ENCODE data around the gene SLC44A2. TPM values are rescaled to one million over a fixed set of nuclear protein-coding genes. Genes with fewer than 3 reads are reported as not detected.

Gene SLC44A2
- total RNA-seq, 1 donor from 2014 or later = 162 TPM

DNA sequence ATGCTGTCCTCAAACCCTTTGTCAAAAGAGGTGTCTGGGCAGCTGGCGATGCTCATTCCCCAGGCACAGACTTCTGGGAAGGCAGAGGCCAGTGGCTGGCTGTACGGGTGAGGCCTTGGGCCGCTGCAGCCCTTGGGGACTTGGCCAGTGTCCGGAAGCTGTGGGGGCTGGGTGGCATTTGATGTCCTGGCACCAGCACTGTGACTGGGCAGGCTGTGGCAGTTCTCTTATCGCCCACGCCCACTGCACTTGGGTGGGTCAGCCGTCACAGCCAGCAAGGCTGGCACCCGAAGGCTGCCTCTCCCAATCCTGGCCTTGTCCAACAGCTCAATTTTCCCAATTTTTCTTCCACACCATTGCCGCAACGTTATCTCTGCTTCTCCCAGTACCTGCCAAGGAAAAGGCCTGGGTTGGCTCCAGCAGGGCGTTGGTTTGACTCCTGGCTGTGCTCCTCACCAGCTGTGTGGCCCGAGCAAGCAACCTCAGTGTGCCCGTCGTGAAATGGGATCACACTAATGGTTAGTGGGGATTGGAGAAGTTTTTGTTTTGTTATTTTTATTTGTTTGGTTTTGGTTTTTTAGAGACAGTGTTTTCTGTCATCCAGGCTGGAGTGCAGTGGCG is 12.7 kb upstream of the SLC44A2 start:
- intact Hi-C loops (cut with micrococcal nuclease) = no loop called here

- intact Hi-C loops (cut with micrococcal nuclease) = no loop called here
Observed at GRCh38 chr19:10615429-10616023, 9.8 kb upstream of the SLC44A2 start.

GRCh38 chr19:10617409-10618121 is 7.8 kb upstream of the SLC44A2 start:
- intact Hi-C loops (cut with micrococcal nuclease) = no loop called here

DNA sequence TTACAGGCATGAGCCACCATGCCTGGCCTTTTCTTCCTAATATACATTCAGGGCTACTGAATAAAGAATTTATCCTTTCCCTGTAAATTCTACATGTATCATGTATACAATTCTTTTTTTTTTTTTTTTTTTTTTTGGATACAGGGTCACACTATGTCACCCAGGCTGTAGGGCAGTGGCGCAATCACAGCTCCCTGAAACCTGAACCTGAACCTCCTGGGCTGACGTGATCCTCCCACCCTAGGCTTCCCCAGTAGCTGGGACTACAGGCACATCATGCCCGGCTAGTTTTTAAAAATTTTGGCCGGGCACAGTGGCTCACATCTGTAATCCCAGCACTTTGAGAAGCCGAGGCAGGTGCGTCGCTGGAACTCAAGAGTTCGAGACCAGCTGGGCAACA is 6.5 kb upstream of the SLC44A2 start:
- intact Hi-C loops (cut with micrococcal nuclease) = no loop called here

DNA sequence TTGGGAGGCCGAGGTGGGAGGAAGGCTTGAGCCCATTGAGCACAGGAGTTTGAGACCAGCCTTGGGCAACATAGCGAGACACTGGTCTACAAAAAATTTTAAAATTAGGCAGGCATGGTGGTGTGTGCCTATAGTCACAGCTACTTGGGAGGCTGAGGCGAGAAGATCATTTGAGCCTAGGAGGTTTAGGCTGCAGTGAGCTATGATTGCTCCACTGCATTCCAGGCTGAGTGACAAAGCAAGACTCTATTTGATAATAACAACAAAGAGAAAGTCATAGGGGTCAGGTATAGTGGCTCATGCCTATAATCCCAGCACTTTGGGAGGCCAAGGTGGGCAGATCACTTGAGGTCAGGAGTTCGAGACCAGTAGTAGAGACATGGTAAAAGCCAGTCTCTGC is 4.6 kb upstream of the SLC44A2 start:
- intact Hi-C loops (cut with micrococcal nuclease) = no loop called here

DNA sequence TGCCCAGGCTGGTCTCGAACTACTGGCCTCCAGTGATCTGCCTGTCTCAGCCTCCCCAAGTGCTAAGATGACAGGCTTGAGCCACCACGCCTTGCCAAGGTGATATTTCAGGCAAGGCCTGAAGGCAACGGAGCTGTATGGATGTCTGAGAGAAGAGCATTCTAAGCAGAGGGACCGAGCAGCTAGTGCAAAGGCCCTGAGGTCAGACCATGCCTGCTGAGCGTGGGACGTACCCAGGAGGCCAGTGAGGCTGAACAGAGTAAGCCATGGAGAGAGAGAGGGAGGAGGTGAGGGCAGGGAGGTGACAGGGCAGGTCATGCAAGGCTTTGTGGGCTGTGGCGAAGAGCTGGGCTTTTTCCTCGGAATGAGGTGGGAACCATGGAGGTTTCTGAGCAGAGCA is 3.4 kb upstream of the SLC44A2 start:
- intact Hi-C loops (cut with micrococcal nuclease) = no loop called here

DNA sequence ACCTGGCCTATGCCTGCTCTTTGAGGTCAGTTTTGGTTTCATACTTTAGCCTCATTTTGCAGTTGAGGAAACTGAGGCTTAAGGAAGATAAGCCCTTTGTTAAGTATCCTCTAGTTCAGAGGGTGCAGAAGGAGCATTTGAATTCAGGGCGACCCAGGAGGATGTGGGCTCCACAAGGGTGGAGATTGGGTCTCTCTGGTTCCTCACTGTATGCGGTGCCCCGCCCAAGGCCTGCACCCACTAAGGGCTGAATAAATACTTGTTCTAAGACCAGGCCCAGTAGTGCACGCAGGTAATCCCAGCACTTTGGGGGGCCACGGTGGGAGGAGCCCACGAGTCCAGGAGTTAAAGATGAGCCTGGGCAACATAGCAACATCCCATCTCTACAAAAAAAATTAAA is 768 bp upstream of the SLC44A2 start:
- intact Hi-C loops (cut with micrococcal nuclease) = loop anchor here (1.0 kb wide), 1 partner anchor 20 kb away; no protein-coding TSS in a partner anchor

DNA sequence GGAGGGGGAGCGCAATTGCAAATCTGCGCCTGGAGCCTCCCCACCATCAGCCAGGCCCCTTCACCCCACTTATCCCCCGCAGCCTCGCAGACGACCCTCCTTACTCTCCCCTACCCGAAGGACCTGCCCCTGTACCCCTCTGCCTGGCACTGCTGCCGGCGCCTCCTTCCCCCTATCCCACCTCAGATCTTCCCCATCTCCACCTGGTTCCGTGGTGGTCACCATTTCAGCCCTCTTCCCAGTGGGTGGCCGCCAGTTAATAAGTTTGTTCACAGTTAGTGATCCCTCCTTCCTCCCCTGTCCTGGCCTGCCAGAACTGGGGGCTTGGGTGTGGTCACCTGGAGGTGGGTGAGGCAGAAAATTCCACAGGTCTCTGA is 397 bp downstream of the SLC44A2 start:
- intact Hi-C loops (cut with micrococcal nuclease) = no loop called here

DNA sequence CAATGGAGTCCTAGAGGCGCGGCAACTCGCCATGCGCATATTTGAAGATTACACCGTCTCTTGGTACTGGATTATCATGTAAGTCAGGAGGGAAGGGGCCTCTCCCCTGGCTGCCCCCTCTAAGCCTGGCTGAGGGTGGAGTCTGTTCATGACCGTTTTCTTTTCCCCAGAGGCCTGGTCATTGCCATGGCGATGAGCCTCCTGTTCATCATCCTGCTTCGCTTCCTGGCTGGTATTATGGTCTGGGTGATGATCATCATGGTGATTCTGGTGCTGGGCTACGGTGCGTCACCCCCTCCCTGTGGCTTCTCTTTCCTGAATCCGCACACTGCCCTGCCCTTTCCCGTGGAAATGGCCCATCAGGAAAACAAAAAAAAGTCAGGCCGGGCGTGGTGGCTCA is 6.5 kb downstream of the SLC44A2 start:
- intact Hi-C loops (cut with micrococcal nuclease) = no loop called here

- intact Hi-C loops (cut with micrococcal nuclease) = no loop called here
Observed at GRCh38 chr19:10634430-10634829, 9.1 kb downstream of the SLC44A2 start.

GRCh38 chr19:10634963-10635362 is 9.6 kb downstream of the SLC44A2 start:
- intact Hi-C loops (cut with micrococcal nuclease) = no loop called here

DNA sequence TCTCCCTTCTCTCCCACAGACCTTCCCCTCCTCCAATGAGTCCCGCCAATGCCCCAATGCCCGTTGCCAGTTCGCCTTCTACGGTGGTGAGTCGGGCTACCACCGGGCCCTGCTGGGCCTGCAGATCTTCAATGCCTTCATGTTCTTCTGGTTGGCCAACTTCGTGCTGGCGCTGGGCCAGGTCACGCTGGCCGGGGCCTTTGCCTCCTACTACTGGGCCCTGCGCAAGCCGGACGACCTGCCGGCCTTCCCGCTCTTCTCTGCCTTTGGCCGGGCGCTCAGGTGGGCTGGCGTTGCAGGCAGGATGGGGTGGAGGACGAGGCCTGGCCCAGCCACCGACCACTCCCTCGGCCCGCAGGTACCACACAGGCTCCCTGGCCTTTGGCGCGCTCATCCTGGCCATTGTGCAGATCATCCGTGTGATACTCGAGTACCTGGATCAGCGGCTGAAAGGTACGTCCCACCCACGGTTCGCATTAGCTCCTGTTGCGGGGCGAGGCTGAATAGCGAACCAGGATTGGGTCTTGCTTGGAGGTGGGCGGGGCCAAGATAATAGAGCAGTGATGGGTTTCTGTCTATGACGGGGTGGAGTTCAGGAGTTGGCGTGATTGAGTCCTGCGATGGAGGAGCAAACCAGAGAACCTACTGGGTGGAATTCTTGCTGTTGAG is 11.1 kb downstream of the SLC44A2 start:
- intact Hi-C loops (cut with micrococcal nuclease) = no loop called here

DNA sequence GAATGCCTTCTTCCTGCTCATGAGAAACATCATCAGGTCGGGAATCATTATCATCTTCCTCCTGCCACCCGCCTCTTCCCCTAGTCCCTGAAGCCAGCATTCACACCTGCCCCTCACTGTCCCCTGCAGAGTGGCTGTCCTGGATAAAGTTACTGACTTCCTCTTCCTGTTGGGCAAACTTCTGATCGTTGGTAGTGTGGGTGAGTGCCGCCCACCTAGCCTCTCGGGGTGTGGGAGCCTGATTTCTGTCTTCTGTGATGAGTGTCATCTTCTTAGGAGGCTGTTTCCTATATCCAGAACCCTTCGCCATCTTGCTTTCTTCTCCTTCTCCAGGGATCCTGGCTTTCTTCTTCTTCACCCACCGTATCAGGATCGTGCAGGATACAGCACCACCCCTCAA is 12.5 kb downstream of the SLC44A2 start:
- intact Hi-C loops (cut with micrococcal nuclease) = no loop called here

GRCh38 chr19:10639836-10640235 is 14.5 kb downstream of the SLC44A2 start:
- intact Hi-C loops (cut with micrococcal nuclease) = no loop called here

- intact Hi-C loops (cut with micrococcal nuclease) = no loop called here
Observed at GRCh38 chr19:10640361-10640760, 15.0 kb downstream of the SLC44A2 start.

- intact Hi-C loops (cut with micrococcal nuclease) = no loop called here
Observed at GRCh38 chr19:10641248-10641647, 15.9 kb downstream of the SLC44A2 start.

DNA sequence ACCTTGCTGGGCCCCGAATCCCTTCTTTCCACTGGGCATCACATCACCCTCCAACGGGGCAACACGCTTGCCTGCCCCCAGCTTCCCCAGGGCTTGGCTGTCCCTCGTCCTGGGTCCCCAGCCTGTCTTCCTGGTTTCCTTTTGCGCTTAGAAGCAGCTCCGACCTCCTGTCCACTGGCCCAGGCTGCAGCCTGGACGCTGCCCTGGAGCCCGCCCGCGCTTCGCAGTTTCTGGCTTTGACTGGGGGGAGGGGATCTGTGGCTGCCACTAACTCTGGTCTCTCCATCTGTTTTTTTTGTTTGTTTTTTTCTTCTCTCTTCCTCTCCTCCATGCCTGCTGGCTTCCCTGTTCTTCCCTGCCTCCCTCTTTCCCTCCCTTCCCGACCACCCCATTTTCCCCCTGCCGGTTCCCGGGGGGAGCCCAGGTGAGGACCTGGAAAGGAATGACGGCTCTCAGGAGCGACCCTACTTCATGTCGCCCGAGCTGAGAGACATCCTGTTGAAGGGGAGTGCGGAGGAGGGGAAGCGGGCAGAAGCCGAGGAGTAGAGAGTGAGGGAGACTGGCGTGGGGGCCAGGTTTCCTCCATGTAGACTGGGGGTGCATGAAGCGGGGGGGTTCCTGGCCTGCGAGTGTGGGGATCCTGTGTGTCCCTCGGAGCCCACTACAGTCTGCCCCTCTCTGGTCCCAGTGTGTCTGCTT is 17.3 kb downstream of the SLC44A2 start:
- intact Hi-C loops (cut with micrococcal nuclease) = no loop called here

GRCh38 chr19:10643172-10643967 is 18.0 kb downstream of the SLC44A2 start:
- intact Hi-C loops (cut with micrococcal nuclease) = no loop called here

DNA sequence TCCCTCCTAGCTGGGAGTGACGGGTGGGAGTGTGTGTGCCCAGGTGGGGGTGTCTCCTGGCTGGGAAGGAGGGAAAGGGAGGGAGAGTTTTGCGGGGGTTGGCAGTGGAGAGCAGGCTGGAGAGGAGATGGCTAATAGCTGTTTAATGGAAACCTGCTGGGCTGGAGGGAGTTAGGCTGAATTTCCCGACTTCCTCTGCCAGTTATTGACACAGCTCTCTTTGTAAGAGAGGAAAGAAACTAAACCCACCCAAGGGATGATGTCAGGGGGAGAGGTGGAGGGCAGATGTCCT is 18.6 kb downstream of the SLC44A2 start:
- intact Hi-C loops (cut with micrococcal nuclease) = loop anchor here (1.0 to 2.0 kb wide), 3 partner anchors 55 to 71 kb away; no protein-coding TSS in a partner anchor

DNA sequence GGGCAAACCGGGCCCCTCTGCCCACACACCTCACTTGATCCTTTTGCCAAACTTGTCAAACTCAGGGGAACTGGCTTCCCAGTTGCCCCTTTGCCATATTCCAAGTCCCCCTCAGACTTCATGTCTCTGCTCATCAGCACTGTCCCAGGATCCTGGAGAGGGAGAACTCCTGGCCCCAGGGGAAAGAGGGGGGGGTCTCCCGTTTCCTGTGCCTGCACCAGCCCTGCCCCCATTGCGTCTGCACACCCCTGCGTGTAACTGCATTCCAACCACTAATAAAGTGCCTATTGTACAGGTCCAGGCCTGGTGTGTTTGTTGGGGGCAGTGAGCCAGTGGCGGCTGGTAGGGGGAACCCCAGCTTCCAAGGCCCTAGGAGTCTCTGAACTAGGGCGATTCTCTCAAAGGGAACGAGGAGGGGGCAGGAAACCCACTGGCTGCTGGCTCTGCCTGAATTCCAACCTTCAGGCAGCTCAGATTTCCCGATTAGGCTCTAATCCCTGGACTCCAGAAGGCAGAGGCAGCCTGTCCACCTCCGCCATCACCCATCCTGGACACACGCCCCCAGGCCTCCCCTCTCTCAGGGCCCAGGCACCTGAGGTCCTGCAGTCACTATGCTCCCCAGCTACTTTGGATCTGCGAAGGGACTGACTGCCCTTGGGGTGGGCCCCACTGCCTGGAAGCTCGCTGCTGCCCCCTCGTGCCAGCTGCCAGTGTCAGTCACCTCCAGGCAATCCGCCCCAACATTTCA is 19.1 kb downstream of the SLC44A2 start:
- intact Hi-C loops (cut with micrococcal nuclease) = loop anchor here (1.0 to 2.0 kb wide), 3 partner anchors 55 to 72 kb away; no protein-coding TSS in a partner anchor

Data from T-helper 1 cell treated with Interleukin-12 subunit alpha and Interleukin-12 subunit beta and Interleukin-4 antibody, amounts not matched to agents 30 ng/mL and 1 ng/mL, for 36 hours (primary cell).